IMR-90 (cell line): ENCODE results near the gene NR4A3. TPM values are rescaled to one million over a fixed set of nuclear protein-coding genes. Genes with fewer than 3 reads are reported as not detected.

ENCODE experiments used
- ATAC-seq: fragments of 200-7000 bp; cut with Tn5 transposase; 2 replicates; pipeline ENCODE4 v1.9.1; 2020; ENCODE audit warnings: low read depth, mild to moderate bottlenecking, moderate library complexity
- BruUV-seq: library from RNA; stranded (reverse); fragments of 400-500 nt; replicated peaks from 2 replicates; lab custom pipeline; 2021; lab: Mats Ljungman, UMichigan
- CTCF ChIA-PET: fragments of 300-600 bp; formaldehyde crosslinking; extraction: SDS; loops from one replicate; lab custom pipeline; 2021; ENCODE audit warnings: antibody characterized with exemption; lab: Yijun Ruan, JAX
- POLR2A ChIA-PET: fragments of 300-600 bp; sonication (Branson Sonifier 250); formaldehyde crosslinking; loops from one replicate; lab custom pipeline; 2022; ENCODE audit warnings: antibody characterized with exemption; ENCODE audit not compliant: unreplicated experiment; lab: Charles Lee
- DNase-seq: peaks from one replicate; pipeline ENCODE4 v3.0.0; 2013
- H2AFZ ChIP-seq: replicated peaks from 2 replicates; pipeline ENCODE3; 2013; ENCODE audit warnings: low read length, mild to moderate bottlenecking; ENCODE audit not compliant: poor library complexity
- H2AK5ac ChIP-seq: 2 replicates; pipeline ENCODE4 v1.6.1; 2013; ENCODE audit warnings: low read depth, low read length, inconsistent platforms
- H2AK9ac ChIP-seq: replicated peaks from 2 replicates; pipeline ENCODE3; 2013; ENCODE audit warnings: mild to moderate bottlenecking, low read depth, low read length, moderate library complexity; ENCODE audit not compliant: poor library complexity
- H2BK120ac ChIP-seq: 2 replicates; pipeline ENCODE4 v1.6.1; 2013; ENCODE audit warnings: low read depth, low read length, inconsistent platforms
- H2BK15ac ChIP-seq: 3 replicates; pipeline ENCODE4 v1.6.1; 2013; ENCODE audit warnings: low read depth, low read length, inconsistent platforms
- H2BK20ac ChIP-seq: 2 replicates; pipeline ENCODE4 v1.6.1; 2013; ENCODE audit warnings: low read depth, mild to moderate bottlenecking, inconsistent platforms, low read length, moderate library complexity
- H2BK5ac ChIP-seq: 2 replicates; pipeline ENCODE4 v1.6.1; 2013; ENCODE audit warnings: mild to moderate bottlenecking, low read depth, low read length, inconsistent platforms; ENCODE audit not compliant: poor library complexity, severe bottlenecking
- H3K14ac ChIP-seq: replicated peaks from 2 replicates; pipeline ENCODE4 v1.6.1; 2013; ENCODE audit warnings: low read depth, low read length, inconsistent platforms
- H3K18ac ChIP-seq: 2 replicates; pipeline ENCODE4 v1.6.1; 2013; ENCODE audit warnings: low read depth, low read length, control low read depth
- H3K23ac ChIP-seq: 2 replicates; pipeline ENCODE4 v1.6.1; 2013; ENCODE audit warnings: low read depth, low read length, inconsistent platforms
- H3K27ac ChIP-seq: 2 replicates; pipeline ENCODE4 v1.5.1; 2013; ENCODE audit warnings: mild to moderate bottlenecking, control low read depth, low read length; ENCODE audit not compliant: insufficient read depth
- H3K27me3 ChIP-seq: 2 replicates; pipeline ENCODE4 v1.6.1; 2013; ENCODE audit warnings: low read length; ENCODE audit not compliant: control insufficient read depth, insufficient read depth
- H3K36me3 ChIP-seq: 2 replicates; pipeline ENCODE4 v1.6.1; 2013; ENCODE audit warnings: low read length, mixed read lengths; ENCODE audit not compliant: control insufficient read depth, insufficient read depth
- H3K4ac ChIP-seq: 2 replicates; pipeline ENCODE4 v1.6.1; 2013; ENCODE audit warnings: low read depth, low read length, inconsistent platforms
- H3K4me1 ChIP-seq: 2 replicates; pipeline ENCODE4 v1.6.1; 2013; ENCODE audit warnings: low read length, mixed read lengths; ENCODE audit not compliant: control insufficient read depth, insufficient read depth
- H3K4me2 ChIP-seq: 2 replicates; pipeline ENCODE4 v1.6.1; 2013; ENCODE audit warnings: low read depth, mild to moderate bottlenecking, control low read depth, low read length, moderate library complexity
- H3K4me3 ChIP-seq: 2 replicates; pipeline ENCODE4 v1.5.1; 2013; ENCODE audit warnings: low read depth, mild to moderate bottlenecking, control low read depth, low read length, moderate library complexity; ENCODE audit not compliant: insufficient read depth
- H3K56ac ChIP-seq: 2 replicates; pipeline ENCODE4 v1.6.1; 2013; ENCODE audit warnings: low read length, inconsistent platforms; ENCODE audit not compliant: insufficient read depth; ENCODE audit errors: extremely low read depth
- H3K79me1 ChIP-seq, 2 experiments: 2 replicates each; pipeline ENCODE4 v1.6.1; 2013; ENCODE audit warnings: low read length in 2 of 2, inconsistent platforms in 1 of 2, low read depth in 1 of 2
- H3K9ac ChIP-seq: 2 replicates; pipeline ENCODE4 v1.6.1; 2013; ENCODE audit warnings: low read depth, low read length, control low read depth
- H3K9me1 ChIP-seq: 2 replicates; pipeline ENCODE4 v1.6.1; 2013; ENCODE audit warnings: low read length, inconsistent platforms; ENCODE audit not compliant: insufficient read depth
- H3K9me3 ChIP-seq: 2 replicates; pipeline ENCODE4 v1.6.1; 2013; ENCODE audit warnings: low read length; ENCODE audit not compliant: control insufficient read depth, insufficient read depth
- H4K20me1 ChIP-seq: 2 replicates; pipeline ENCODE4 v1.6.1; 2013; ENCODE audit warnings: low read length, inconsistent platforms; ENCODE audit not compliant: insufficient read depth
- H4K5ac ChIP-seq: 2 replicates; pipeline ENCODE4 v1.6.1; 2013; ENCODE audit warnings: mild to moderate bottlenecking, low read depth, low read length, control low read depth
- H4K8ac ChIP-seq, 2 experiments: 2 replicates each; pipeline ENCODE4 v1.6.1; 2013; ENCODE audit warnings: low read depth in 2 of 2, low read length in 2 of 2, control low read depth in 1 of 2, inconsistent platforms in 1 of 2
- H4K91ac ChIP-seq: 2 replicates; pipeline ENCODE4 v1.6.1; 2013; ENCODE audit warnings: low read depth, low read length, inconsistent platforms; ENCODE audit not compliant: insufficient read depth
- BHLHE40 ChIP-seq: fragments of 150-350 bp; IDR thresholded peaks from 2 replicates; pipeline ENCODE4 v1.6.1; 2016; ENCODE audit warnings: mild to moderate bottlenecking, low read depth, low read length
- CHD1 ChIP-seq: IDR thresholded peaks from 2 replicates; pipeline ENCODE4 v1.6.1; 2012; ENCODE audit warnings: low read depth, low read length, improper control_type of control experiment
- CTCF ChIP-seq: conservative IDR thresholded peaks from 2 replicates; pipeline ENCODE4 v1.5.1; 2012; ENCODE audit warnings: mild to moderate bottlenecking, low read depth, low read length, improper control_type of control experiment
- ELK1 ChIP-seq: fragments of 150-350 bp; IDR thresholded peaks from 2 replicates; pipeline ENCODE4 v1.6.1; 2016; ENCODE audit warnings: low read depth, mild to moderate bottlenecking, low read length, moderate library complexity, borderline replicate concordance
- FOS ChIP-seq: fragments of 150-350 bp; IDR thresholded peaks from 2 replicates; pipeline ENCODE4 v1.6.1; 2016; ENCODE audit warnings: low read depth, low read length
- MAFK ChIP-seq: IDR thresholded peaks from 2 replicates; pipeline ENCODE4 v1.6.1; 2012; ENCODE audit warnings: low read depth, low read length, improper control_type of control experiment
- MXI1 ChIP-seq: IDR thresholded peaks from 2 replicates; pipeline ENCODE4 v1.6.1; 2012; ENCODE audit warnings: low read depth, mild to moderate bottlenecking, low read length, moderate library complexity, borderline replicate concordance
- NFE2L2 ChIP-seq: fragments of 150-350 bp; IDR thresholded peaks from 2 replicates; pipeline ENCODE4 v1.6.1; 2016; ENCODE audit warnings: low read depth, mild to moderate bottlenecking, low read length
- POLR2A ChIP-seq: IDR thresholded peaks from 2 replicates; pipeline ENCODE4 v1.6.1; 2012; ENCODE audit warnings: mild to moderate bottlenecking, low read depth, low read length
- RAD21 ChIP-seq: IDR thresholded peaks from 2 replicates; pipeline ENCODE4 v1.6.1; 2012; ENCODE audit warnings: low read length, improper control_type of control experiment
- RCOR1 ChIP-seq: IDR thresholded peaks from 2 replicates; pipeline ENCODE4 v1.6.1; 2012; ENCODE audit warnings: mild to moderate bottlenecking, low read length, improper control_type of control experiment; ENCODE audit not compliant: insufficient replicate concordance
- RFX5 ChIP-seq: IDR thresholded peaks from 2 replicates; pipeline ENCODE4 v1.8.0; 2012; ENCODE audit warnings: low read depth, mild to moderate bottlenecking, low read length, moderate library complexity
- SMC3 ChIP-seq: fragments of 150-350 bp; IDR thresholded peaks from 2 replicates; pipeline ENCODE4 v1.6.1; 2016; ENCODE audit warnings: low read depth, mild to moderate bottlenecking, antibody characterized with exemption, low read length, moderate library complexity
- USF2 ChIP-seq: fragments of 150-350 bp; IDR thresholded peaks from 2 replicates; pipeline ENCODE4 v1.6.1; 2017; ENCODE audit warnings: mild to moderate bottlenecking, antibody characterized with exemption, low read length, low read depth
- WGBS, 2 experiments: methylation state at CpG; one replicate each; pipeline versions ENCODE4 v1.1.5 to v1.1.7; 2013; ENCODE audit warnings: missing lambda C conversion rate in 2 of 2; ENCODE audit not compliant: insufficient read length in 1 of 2; ENCODE audit errors: extremely low coverage in 2 of 2; 5-methylcytosine and 5-hydroxymethylcytosine counted together
- dilution Hi-C: fragments of 300-500 bp; cut with HindIII; formaldehyde crosslinking; loops from one replicate; pipeline ENCODE4 v1.14.3; 2018; ENCODE audit warnings: low sequenced_read_pairs; ENCODE audit not compliant: unreplicated experiment
- in situ Hi-C: fragments of 300-500 bp; cut with MboI; formaldehyde crosslinking; loops from 3 replicates; pipeline ENCODE4 v1.14.3; 2019; ENCODE audit warnings: low sequenced_read_pairs, inconsistent platforms, mixed read lengths
- intact Hi-C: fragments of 100-400 bp; cut with micrococcal nuclease; formaldehyde crosslinking; loops from 2 replicates; pipeline ENCODE4 v1.10.0; 2022
- polyA plus RNA-seq, 3 experiments: library from polyadenylated mRNA; depleted of rRNA; stranded (reverse); fragments of >200 nt; gene quantifications; 2 replicates each; pipeline ENCODE4 v1.2.3, GENCODE V29; 2012; ENCODE audit warnings: low replicate concordance in 1 of 3
- total RNA-seq: library from RNA; depleted of rRNA; stranded (reverse); fragments of >200 nt; gene quantifications from 2 replicates; pipeline ENCODE4 v1.2.3, GENCODE V29; 2012

NR4A3 gene
- total and polyA plus RNA-seq, 2 of the 4 experiments (the other 2 are of a cell fraction): 0.27 to 0.54 TPM

- CTCF ChIA-PET: no interaction called here
- peaks cover 3% of the 10 kb centered on the region; the same call in 1 of the 2 replicates for H3K4me1 ChIP-seq
- no CpG with 5 or more reads among the region's 1 CpG for WGBS, 2 experiments
- DNase-seq: no peak
- dilution Hi-C loops: no loop called here
- no peak for ATAC-seq
- H3K4ac ChIP-seq: no peak overlapping the region
- no peaks in the 10 kb centered on the region for H3K27me3 ChIP-seq
- no peak overlapping the region for H2BK20ac ChIP-seq
- H3K23ac ChIP-seq: no peak overlapping the region
- H4K20me1 ChIP-seq: no peaks in the 10 kb centered on the region
- H2AFZ ChIP-seq: no peak overlapping the region
- no peak overlapping the region for H3K4me3 ChIP-seq
- no peak overlapping the region for H2BK120ac ChIP-seq
- intact Hi-C loops: no loop called here
- H2BK5ac ChIP-seq: no peak overlapping the region
- no TSS peak for BruUV-seq
- no peak overlapping the region for H3K18ac ChIP-seq
- in situ Hi-C loops: no loop called here
- TF ChIP-seq POLR2A (no peak), CHD1 (no peak), ELK1 (no peak), CTCF (no peak), NFE2L2 (no peak), MAFK (no peak), RAD21 (no peak), SMC3 (no peak), RCOR1 (no peak), USF2 (no peak), RFX5 (no peak), BHLHE40 (no peak), MXI1 (no peak), FOS (no peak)
- H3K14ac ChIP-seq: no peak overlapping the region
- no peak overlapping the region for H2AK9ac ChIP-seq
- H4K8ac ChIP-seq: no peak overlapping the region
- H3K9me3 ChIP-seq: no peaks in the 10 kb centered on the region
- peaks cover 3% of the 10 kb centered on the region; the same call in 1 of the 2 replicates for H3K9me1 ChIP-seq
- H3K56ac ChIP-seq: no peak overlapping the region
- H3K79me1 ChIP-seq: 0 out of 4 replicates have a peak, but pooled peaks cover 0 to 4% of the 10 kb centered on the region in 2 experiments
- H4K5ac ChIP-seq: no peak overlapping the region
- no peak overlapping the region for H3K9ac ChIP-seq
- peaks cover 6% of the 10 kb centered on the region; the same call in 1 of the 2 replicates for H3K36me3 ChIP-seq
- H3K27ac ChIP-seq: no peak overlapping the region
- H2AK5ac ChIP-seq: no peak overlapping the region
- H4K91ac ChIP-seq: no peak overlapping the region
- POLR2A ChIA-PET: no interaction called here
- no peak overlapping the region for H3K4me2 ChIP-seq
- H2BK15ac ChIP-seq: no peak overlapping the region
Measured at GRCh38 chr9:99860266-99860665, 38.6 kb downstream of the NR4A3 start.
